COLO829 (cell line): ENCODE data around the gene TNIP2.
"Not testable (repeated sequence)": the region's sequence is repeated elsewhere in the genome, so short reads cannot be mapped to it uniquely, and the experiment has no call there.

Experiments
- DNase-seq: peaks from one replicate; pipeline ENCODE4 v3.0.0; 2012; ENCODE audit warnings: low spot score

TNIP2 gene

GRCh38 chr4:2744576-2745270, 11.4 kb downstream of the TNIP2 start:
- DNase-seq, result no peak

GRCh38 chr4:2743518-2744445, 12.4 kb downstream of the TNIP2 start:
- no peak for DNase-seq

GRCh38 chr4:2742823-2743517, 13.2 kb downstream of the TNIP2 start:
- DNase-seq, result no peak

GRCh38 chr4:2742081-2742822, 13.9 kb downstream of the TNIP2 start:
- DNase-seq, result no peak

- no peak for DNase-seq
Observed at GRCh38 chr4:2741626-2742025, 14.5 kb downstream of the TNIP2 start.

GRCh38 chr4:2738296-2738695, 17.8 kb downstream of the TNIP2 start:
- DNase-seq, result not testable (repeated sequence)

GRCh38 chr4:2735869-2736268, 20.3 kb downstream of the TNIP2 start:
- DNase-seq, result no peak

- no peak for DNase-seq
Observed at GRCh38 chr4:2734612-2735011, 21.5 kb downstream of the TNIP2 start.

GRCh38 chr4:2733844-2734574, 22.1 kb downstream of the TNIP2 start:
- DNase-seq, result no peak

GRCh38 chr4:2733001-2733843, 22.9 kb downstream of the TNIP2 start:
- no peak for DNase-seq

GRCh38 chr4:2732526-2732925, 23.6 kb downstream of the TNIP2 start:
- DNase-seq, result no peak

GRCh38 chr4:2731907-2732317, 24.2 kb downstream of the TNIP2 start:
- DNase-seq, result no peak

- DNase-seq, result no peak
Observed at GRCh38 chr4:2729533-2729875, 26.6 kb downstream of the TNIP2 start.

GRCh38 chr4:2728806-2729532, 27.2 kb downstream of the TNIP2 start:
- DNase-seq, result no peak

GRCh38 chr4:2728221-2728620, 27.9 kb downstream of the TNIP2 start:
- DNase-seq, result no peak

GRCh38 chr4:2726881-2727280, 29.3 kb downstream of the TNIP2 start:
- DNase-seq, result not testable (repeated sequence)

- DNase-seq, result no peak
Observed at GRCh38 chr4:2725380-2725779, 30.8 kb downstream of the TNIP2 start.

- no peak for DNase-seq
Observed at GRCh38 chr4:2723751-2724150, 32.4 kb downstream of the TNIP2 start.

- no peak for DNase-seq
Observed at GRCh38 chr4:2722033-2722432, 34.1 kb downstream of the TNIP2 start.

GRCh38 chr4:2721586-2721985, 34.5 kb downstream of the TNIP2 start:
- no peak for DNase-seq
